ENCODE measurements around the gene THYN1. TPM values are rescaled to one million over a fixed set of nuclear protein-coding genes. Genes with fewer than 3 reads are reported as not detected.

The THYN1 gene
- total RNA-seq, 1 donor from 2014 or later = 34.9 TPM

DNA sequence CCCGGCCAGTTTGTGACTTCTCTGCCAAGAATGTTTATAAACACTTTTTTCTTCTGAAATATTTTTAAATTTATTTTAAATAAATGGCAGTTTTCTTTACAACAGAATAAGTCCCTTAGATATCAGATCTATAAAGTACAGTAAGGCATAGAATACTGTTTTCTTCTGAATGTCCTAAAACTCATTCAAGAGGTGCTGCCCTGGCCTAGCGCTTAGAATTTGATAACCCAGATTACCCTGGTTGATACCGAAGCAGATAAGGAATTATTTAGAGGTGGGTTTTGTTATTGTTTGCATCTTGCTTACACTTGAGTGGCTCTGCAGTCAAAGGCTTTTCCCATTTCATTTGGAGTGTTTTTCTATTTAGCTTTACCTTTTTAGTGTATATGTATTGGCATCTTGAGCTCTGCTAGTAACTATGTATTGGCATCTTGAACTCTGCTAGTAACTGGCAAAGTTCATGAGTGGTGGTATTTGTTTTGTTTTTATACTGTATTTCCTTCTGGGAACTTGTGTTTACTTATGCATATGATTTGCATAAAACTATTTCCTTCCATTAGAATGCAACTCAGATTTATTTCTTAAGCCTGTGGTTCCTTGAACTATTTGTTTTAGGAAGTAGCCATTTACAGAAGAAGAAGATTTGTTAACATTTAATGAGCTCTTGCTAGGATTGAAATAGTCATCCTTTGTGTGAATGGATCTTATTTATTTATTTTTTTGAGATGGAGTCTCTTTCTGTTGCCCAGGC, 1.5 kb upstream of the THYN1 start:
- no peak for DNase-seq (ENCODE audit: low spot score)
- intact Hi-C loops (cut with DNase I) = no loop called here
- no peak for ATAC-seq

DNA sequence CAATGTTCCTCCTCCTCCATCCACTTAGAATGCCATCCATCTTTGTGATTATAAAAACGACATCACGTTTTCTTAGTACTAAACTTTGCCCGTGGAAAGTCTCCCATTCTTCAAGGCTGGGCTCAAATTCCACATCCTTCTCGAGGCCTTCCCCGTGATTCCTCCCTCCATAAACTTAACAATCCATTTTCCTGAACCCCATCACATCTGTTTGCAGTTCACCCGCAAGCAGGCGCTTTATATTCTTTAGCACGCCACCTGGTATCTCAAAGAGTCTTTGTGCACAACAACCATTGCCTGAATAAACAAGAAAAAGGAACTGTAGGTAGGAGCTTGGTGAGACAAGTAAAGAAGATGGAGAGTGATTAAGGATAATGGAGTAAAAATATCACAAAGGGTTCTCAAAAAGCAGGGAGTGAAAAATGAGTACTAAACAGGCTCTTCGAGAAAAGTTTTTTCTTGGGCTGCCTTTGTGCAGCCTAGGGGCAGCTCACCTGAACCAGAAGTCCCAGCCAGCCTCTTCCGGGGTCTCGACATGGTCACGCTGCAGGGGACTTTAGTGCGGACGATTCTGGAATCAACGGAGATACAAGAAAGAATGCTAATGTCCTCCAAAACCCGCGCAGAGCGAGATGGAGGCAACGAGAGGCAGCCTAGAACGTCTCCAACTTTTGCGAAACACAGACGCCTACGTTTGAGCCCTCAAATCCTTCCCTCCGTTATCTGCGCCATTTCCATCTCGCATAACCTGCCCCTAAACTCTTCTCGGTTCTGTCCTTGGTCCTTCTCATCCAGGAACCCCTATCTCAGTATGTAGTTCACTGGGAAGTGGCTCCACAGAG, 585 bp downstream of the THYN1 start:
- DNase-seq (ENCODE audit: low spot score) (no peak), ATAC-seq (peak; percentile 42)
- intact Hi-C loops (cut with DNase I) = no loop called here

DNA sequence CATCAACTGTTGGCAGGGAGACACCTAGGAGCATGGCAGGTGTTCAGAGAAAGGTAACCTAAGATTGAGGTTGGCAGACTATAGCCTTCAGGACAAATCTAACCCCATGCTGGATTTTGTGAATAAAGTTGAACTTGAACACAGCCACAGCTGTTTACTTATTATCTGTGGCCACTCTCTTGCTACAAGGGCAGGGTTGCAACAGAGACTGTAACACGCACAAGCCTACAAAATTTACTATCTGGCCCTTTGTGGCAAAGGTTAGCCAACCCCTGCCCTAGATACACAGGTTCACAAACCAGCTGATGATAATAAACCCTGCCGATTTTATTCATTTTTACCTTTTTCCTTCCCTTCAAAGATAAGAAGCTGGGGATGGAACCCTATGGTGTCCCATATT, 2.5 kb downstream of the THYN1 start:
- intact Hi-C loops (cut with DNase I) = no loop called here
- DNase-seq (ENCODE audit: low spot score) = no peak
- no peak for ATAC-seq

DNA sequence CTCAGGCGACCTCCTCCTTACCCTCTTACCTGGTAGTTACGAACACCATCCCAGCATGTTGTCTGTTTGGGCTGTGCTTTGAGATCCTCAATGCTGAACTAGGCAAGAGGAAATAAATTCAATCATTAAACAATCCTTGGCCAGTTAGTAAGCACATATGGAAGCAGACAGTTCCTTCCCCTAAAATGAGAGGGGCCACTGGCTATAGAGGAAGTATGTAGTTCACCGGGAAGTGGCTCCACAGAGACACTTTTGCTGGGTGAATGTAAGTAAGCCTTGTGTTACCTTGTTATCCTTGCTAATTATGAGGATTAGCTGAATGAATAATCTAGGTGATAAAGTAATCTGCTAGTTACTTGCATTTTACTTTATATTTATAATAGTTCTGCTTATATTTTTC, 2.9 kb downstream of the THYN1 start:
- ATAC-seq (no peak), DNase-seq (ENCODE audit: low spot score) (no peak)
- intact Hi-C loops (cut with DNase I) = no loop called here

DNA sequence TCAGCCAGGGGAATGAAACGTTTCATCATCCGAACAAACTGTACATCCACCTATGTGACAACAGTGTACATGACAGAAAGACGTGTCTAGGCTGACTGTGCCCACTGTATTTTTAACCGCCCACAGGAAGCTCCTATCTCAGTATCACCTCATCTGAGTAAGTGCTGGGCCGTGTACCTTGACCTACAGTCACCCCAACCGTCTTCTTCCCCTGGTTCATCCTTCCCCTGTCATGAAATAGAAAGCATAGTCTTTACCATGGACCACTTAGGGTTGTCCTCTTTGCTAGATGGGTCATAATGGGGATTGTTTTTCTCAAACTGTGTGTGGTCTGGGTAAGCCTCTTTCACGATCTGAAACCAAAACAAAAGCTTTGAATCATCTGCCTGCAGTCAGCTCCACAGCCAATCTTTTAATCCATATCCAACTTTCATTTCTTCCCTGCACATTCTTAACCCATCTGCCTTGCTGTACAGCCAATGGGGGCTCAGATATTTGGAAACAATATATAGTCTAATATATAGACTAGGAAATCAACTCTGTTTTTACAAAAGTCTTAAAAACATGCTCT, 4.2 kb downstream of the THYN1 start:
- ATAC-seq = no peak
- DNase-seq (ENCODE audit: low spot score) = no peak
- intact Hi-C loops (cut with DNase I) = no loop called here

DNA sequence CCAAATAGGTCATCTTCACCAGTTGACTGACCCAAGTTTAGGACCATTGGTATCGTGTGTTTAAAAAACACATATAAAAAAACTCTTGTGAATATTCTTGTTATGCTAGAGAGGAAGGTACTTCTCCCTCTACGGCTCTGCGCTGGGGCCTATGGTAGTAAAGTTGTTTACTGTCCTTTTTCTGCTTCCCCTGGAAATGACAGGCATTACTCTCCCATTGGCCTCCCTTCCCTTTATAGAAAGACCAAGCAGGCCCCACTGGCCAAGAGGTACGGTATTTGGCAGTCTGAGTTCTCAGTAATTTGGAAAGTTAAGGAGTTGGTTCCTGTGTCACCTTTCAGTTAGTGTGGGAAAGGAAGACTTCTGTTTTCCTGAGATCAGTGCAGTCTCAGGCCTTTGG, 6.5 kb downstream of the THYN1 start:
- DNase-seq (ENCODE audit: low spot score) (no peak), ATAC-seq (no peak)
- intact Hi-C loops (cut with DNase I) = no loop called here

DNA sequence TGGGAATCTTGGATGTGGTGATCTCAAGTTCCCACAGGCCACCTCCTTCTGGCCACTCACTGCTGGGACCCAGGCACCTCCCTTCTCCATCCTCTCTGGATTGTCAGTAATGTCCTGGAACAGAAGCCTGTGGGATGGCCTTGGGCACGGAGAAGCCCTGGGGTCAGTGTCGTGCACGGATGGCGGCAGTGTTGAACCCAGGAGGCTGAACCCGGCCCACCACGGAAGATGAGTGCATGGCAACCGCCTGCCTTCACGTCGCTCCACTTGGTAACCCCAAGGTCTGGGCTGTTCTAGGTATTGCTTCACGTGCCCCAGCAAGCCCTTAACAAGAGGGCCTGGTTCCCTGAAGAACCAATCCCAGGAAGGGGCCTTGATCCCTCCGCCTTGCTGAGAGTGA, 7.1 kb downstream of the THYN1 start:
- ATAC-seq (no peak), DNase-seq (ENCODE audit: low spot score) (no peak)
- intact Hi-C loops (cut with DNase I) = no loop called here

DNA sequence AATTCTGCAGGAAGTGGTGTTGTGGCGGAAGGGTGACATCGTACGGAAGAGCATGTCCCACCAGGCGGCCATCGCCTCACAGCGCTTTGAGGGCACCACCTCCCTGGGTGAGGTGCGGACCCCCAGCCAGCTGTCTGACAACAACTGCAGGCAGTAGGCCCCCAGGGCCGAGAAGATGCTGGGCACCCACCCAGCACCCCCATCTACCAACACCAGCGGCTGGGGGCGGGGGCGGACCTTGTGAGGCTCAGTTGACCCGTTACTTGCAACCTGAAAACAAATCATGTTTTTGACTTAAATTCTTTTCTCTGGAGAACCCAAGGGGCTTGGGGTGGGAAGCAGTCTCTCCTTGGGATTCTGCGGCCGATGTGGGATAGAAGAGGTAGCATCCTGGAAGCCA, 7.7 kb downstream of the THYN1 start:
- intact Hi-C loops (cut with DNase I) = no loop called here
- ATAC-seq (no peak), DNase-seq (ENCODE audit: low spot score) (no peak)

DNA sequence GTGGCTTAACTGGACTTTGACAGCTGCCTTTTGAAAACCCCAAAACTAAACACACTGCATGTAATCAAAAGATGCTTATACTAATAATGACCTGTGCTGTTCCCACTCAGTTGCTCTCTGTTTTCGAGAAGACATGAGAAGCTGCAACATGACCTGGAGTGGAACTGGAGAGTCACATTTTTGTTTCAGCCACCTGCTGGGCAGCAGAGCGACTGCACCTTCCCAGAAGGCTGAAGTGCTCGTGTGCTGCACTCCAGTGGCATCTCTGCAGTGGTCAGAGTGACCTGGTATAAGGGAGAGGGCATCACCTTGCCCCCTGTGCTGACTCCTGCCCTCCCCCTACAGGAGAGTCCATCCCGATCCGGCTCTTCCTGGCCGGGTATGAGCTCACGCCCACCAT, 8.6 kb downstream of the THYN1 start:
- intact Hi-C loops (cut with DNase I) = no loop called here
- DNase-seq (ENCODE audit: low spot score) (no peak), ATAC-seq (no peak)

DNA sequence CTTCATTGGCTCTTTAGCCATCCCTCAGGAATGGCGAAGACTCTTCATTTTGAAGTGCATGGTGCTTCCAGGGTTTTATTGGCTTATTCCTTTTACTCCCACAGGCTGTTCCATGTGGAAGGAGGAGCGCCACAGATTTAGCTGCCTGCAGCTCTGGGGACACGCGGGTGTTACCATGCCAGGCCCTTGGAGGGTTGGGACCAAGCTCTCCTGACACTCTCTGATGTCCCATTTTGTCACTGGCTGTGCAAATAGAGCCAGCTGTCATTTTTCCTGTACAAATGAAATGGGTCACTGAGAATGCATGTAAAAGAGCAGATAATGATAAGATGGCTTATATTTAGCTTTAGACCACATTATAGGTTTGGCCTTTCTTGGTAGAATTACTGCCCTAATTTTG, 9.2 kb downstream of the THYN1 start:
- DNase-seq (ENCODE audit: low spot score) (no peak), ATAC-seq (no peak)

DNA sequence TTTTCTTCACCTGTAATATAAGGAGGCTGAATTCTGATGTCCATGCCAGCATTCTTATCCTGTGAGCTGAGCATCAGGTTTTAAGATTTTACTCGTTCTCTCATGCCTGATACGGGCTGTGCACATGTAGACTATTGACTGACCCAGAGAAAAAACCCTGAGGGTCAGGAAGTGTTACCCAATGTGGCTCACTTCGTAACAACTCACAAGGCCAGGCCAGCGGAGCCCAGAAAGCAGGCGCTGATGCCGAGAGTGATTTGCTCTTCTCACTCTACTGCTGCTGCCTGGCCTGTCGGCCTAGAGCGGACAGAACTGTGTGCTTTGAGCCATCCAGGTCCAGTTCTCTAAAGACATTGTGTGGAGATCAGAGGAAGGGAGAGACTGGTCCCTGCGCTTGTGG, 10.8 kb downstream of the THYN1 start:
- intact Hi-C loops (cut with DNase I) = no loop called here
- ATAC-seq (no peak), DNase-seq (ENCODE audit: low spot score) (no peak)

More for the DNA sequence above, 9.2 kb downstream of the THYN1 start:
- intact Hi-C loops (cut with DNase I) = no loop called here

DNA sequence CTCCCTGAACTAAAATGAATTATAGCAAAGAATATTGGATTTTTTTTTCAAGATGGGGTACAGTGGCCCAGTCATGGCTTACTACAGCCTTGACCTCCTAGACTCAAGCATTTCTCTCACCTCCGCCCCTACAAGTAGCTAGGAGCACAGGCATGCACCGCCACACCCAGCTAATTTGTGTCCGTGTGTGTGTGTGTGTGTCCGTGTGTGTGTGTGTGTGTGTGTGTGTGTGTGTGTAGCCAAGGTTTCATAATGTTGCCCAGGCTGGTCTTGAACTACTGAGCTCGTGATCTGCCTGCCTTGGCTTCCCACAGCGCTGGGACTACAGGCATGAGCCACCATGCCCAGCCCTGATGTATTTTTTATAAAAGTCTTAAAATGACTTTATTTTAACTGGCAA, 12.6 kb downstream of the THYN1 start:
- intact Hi-C loops (cut with DNase I) = no loop called here
- no peak for DNase-seq (ENCODE audit: low spot score)
- no peak for ATAC-seq

DNA sequence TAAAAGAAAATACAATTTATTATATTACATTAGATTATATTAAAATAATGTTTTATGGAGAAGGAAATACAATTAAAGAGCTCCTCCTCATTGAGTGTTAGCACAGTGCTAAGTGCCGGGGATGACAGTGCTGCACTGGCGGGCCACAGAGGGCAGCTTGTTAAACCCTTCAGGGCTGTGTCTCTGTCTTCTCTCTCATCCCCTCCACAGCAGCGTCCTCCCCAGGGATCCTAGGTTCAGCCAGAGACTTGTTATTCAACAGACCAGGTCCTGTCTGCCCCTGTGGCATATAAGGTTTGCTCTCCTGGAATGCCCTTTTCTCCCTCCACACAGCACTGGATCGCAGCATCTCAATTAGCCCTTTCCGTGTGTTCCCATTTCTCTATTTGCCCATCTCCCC, 14.2 kb downstream of the THYN1 start:
- DNase-seq (ENCODE audit: low spot score) (no peak), ATAC-seq (no peak)
- intact Hi-C loops (cut with DNase I) = no loop called here

DNA sequence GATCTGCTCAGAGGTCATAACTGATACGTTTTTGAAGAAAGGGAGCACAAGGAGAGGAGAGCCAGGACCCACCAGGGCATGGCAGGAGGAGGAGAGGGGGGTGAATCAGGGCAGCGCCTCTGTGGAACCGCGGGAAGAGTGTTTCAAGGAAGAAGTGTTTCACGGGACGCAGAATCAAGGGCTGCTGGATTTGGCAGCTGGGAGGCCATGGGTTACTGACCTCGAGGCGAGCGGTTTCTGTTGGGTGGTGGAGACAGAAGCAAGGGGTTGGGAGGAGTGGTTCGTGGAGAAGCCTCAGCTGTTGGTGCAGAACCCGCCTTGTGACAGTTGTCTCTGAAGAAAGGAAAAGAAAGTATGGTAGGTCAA, 15.6 kb downstream of the THYN1 start:
- DNase-seq (ENCODE audit: low spot score) (no peak), ATAC-seq (no peak)
- intact Hi-C loops (cut with DNase I) = no loop called here

DNA sequence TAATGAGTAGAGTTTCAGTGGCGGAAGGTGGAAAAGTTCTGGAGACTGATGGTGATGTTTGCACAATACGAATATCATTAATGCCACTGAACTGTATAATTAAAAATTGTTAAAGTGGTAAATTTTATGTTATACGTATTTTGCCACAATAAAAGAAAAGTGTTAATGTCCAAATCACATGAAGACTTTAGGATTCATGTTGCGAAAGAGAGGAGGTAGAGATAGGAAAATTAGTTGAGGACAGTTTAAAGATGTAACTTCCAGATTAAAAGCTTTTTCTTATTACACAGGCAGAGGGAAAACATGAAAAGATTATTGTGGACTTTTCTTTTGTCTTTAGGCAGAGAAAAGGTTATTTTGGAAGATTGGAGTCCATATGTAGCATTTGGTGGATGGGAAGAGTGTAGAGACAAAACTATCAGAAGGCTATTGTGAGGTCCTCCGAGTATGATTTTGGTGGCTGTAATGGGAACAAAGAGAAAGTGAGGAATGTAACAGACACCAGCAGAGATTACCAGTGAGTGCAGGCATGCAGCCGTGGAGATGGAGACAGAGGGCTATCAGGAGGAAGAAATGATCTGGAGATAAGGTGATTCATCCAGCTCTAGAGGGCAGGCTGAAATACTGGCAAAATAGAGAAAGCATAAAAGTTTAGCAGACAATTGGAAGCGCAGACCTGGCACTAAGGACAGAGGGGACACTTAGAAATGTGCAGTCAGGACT, 16.2 kb downstream of the THYN1 start:
- ATAC-seq (no peak), DNase-seq (ENCODE audit: low spot score) (no peak)
- intact Hi-C loops (cut with DNase I) = no loop called here

DNA sequence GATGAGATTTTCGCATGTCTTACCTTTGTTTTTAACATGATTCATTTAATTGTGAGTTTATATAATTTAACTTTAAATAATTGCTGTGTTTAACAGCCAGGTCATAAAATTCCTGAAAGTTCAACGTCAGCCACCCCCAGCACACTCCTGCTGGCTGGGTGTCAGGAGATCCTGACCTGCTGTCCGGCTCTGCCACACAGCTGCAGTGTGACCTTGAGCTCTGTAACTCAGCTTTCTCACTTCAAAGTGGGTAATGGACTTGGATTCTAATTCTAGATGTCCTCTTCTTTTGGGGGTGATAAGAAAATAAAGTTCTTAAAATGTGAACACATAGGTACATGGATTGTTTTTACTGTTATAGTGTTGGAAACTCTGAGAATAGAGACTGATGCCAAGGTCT, 17.8 kb downstream of the THYN1 start:
- no peak for DNase-seq (ENCODE audit: low spot score)
- intact Hi-C loops (cut with DNase I) = no loop called here
- ATAC-seq = no peak

DNA sequence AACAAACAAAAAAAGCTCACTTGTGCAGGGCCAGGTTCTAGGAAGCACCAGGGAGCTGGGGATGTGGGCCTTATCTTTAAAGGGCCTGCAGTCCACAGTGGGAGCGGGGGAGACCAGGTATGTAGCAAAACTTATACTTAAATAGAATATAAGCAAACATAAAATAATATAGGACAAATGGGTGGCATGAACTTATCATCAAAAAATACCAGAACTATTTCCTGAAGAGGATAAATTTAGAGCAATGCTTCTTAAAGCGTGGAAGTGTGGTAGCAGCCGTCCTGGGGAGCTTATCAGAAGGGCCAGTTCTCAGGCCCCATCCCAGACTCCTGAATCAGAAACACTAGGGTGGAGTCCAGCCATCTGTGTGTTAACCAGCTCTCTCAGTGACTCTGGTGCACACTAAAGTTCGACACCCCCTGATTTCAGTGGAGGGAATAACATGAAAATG, 19.4 kb downstream of the THYN1 start:
- ATAC-seq (no peak), DNase-seq (ENCODE audit: low spot score) (no peak)
- intact Hi-C loops (cut with DNase I) = no loop called here

DNA sequence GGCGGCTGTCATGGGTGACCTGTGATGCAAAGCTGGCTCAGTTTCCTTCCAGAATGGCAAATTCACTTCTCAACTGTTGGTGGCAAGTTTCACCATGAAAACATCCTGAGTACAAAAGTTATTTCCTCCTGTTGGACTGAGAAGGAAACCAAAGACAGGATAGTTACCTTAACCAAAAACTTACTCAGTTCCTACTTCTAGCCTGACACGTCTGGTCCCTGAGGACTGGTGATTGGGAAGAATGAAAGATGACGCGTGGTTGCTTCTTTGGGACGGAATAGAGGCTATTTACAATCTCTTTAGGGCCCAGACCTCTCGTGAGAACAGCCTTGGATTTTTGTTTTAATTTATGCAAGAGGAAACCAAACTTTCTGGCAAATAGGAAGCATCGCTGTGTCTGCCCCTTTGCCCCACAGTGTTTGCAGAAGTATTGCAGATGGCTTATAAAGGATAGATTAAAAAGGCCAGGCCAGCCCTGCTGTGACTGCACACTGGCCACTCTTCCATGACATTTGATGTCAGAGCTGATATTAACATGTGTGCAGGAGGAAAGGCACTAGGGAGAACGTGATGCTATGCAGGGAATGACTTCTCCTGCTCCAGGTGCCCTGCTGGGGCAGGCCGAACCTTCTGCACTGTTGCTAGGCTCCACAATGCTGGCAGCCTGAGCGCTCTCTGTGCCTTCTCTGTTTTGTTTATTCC, 21.0 kb downstream of the THYN1 start:
- intact Hi-C loops (cut with DNase I) = no loop called here
- ATAC-seq = no peak

DNA sequence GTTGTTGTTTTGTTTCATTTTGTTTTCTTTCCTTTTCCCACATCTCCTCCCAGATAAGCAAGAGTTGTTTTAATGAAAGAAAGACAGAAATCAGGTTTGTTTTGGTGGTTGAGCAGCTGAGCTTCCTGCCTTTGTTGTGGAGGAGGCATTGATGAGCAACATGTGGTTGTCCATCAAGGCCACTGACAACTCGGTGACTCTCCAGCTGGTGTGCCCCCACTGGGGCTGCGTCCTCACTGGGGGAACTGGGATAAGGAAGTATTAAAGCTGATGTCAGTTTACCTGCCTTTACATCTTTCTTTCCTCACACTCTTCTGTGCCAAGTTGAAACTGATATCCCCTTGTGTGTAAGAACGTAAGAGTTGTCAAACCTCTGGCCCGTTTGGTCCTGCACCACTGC, 22.8 kb downstream of the THYN1 start:
- no peak for ATAC-seq
- DNase-seq (ENCODE audit: low spot score) = no peak
- intact Hi-C loops (cut with DNase I) = no loop called here

More for the DNA sequence above, 21.0 kb downstream of the THYN1 start:
- no peak for DNase-seq (ENCODE audit: low spot score)
